ENCODE results near the gene NUDT14.

DNA sequence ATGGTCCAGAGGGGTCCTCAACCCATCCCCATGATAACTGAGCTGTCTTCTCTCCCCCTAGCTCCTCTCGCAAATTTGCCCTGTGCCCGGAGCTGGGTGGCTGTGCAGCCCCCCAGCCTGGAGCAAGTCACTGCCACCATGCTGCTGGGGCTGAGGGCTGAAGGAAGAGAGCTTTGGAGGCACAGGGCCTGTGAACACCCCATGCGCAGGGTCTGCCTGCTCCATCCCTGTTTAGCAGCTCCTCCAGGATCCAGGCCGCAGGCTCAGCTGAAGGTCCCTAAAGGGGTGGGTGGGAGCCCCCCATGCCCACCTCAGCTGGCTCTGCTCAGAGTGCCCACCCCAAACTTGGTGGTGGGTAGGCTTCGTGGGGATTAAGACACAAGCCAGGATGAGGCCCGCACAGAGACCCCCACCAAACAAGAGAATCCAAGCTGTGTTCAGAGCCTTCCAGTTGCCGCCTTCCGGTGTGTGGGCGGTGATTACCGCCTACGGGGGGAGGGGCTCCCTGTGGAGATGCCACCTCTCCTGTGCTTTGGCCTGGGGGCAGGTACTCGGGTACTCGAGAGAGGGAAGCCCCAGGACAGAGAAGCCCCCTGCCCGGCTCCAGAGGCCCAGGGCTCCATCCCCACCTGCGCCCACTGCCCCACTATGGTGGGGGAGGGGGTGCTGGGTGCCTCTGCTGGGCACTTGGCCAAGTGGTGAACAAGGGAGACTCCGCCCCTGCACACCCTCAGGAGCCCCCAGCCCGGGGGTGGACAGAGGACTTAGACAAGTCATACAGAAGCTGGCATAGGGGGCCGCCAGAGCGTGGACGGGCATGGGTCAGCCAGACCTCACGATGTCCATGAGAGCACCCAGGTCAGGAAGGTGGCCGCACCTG is 11.1 kb downstream of the NUDT14 start:
- TF ChIP-seq, protein P1, sequence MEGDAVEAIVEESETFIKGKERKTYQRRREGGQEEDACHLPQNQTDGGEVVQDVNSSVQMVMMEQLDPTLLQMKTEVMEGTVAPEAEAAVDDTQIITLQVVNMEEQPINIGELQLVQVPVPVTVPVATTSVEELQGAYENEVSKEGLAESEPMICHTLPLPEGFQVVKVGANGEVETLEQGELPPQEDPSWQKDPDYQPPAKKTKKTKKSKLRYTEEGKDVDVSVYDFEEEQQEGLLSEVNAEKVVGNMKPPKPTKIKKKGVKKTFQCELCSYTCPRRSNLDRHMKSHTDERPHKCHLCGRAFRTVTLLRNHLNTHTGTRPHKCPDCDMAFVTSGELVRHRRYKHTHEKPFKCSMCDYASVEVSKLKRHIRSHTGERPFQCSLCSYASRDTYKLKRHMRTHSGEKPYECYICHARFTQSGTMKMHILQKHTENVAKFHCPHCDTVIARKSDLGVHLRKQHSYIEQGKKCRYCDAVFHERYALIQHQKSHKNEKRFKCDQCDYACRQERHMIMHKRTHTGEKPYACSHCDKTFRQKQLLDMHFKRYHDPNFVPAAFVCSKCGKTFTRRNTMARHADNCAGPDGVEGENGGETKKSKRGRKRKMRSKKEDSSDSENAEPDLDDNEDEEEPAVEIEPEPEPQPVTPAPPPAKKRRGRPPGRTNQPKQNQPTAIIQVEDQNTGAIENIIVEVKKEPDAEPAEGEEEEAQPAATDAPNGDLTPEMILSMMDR (conservative IDR thresholded peaks at IDR 0.05) = no peak
- TF ChIP-seq EZH2 (IDR thresholded peaks at IDR 0.05; ENCODE audit: low read depth) = no peak
